Sciatic nerve (tissue), 2 donors: ENCODE data around the gene ANKRD37. TPM values are rescaled to one million over a fixed set of nuclear protein-coding genes. Genes with fewer than 3 reads are reported as not detected.
"Not testable (repeated sequence)": the region's sequence is repeated elsewhere in the genome, so short reads cannot be mapped to it uniquely, and the experiment has no call there.

Experiments used
- ATAC-seq: fragments of 200-7000 bp; cut with Tn5 transposase; one replicate; pipeline ENCODE4 v1.9.1; 2020; ENCODE audit warnings: mild to moderate bottlenecking, moderate library complexity
- DNase-seq: peaks from one replicate; pipeline ENCODE4 v3.0.0-alpha.2; 2020; ENCODE audit warnings: low spot score
- intact Hi-C: fragments of 100-400 bp; cut with DNase I; formaldehyde crosslinking; loops from one replicate; pipeline ENCODE4 v1.14.2; 2022
- total RNA-seq: library from RNA; stranded (reverse); fragmentation: NEBNext Ultra II Directional; extraction: Animal tissue kit (Norgen Biotek cat#: 25700); gene quantifications from one replicate; pipeline ENCODE4 v1.2.1, GENCODE V29; 2021
- donor health status: DM: no; HTN: no; CAD: no.
- donor health status: DM: no; HTN: no; CAD: no.

Gene ANKRD37, protein sequence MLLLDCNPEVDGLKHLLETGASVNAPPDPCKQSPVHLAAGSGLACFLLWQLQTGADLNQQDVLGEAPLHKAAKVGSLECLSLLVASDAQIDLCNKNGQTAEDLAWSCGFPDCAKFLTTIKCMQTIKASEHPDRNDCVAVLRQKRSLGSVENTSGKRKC
- 25.1 TPM for total RNA-seq

DNA sequence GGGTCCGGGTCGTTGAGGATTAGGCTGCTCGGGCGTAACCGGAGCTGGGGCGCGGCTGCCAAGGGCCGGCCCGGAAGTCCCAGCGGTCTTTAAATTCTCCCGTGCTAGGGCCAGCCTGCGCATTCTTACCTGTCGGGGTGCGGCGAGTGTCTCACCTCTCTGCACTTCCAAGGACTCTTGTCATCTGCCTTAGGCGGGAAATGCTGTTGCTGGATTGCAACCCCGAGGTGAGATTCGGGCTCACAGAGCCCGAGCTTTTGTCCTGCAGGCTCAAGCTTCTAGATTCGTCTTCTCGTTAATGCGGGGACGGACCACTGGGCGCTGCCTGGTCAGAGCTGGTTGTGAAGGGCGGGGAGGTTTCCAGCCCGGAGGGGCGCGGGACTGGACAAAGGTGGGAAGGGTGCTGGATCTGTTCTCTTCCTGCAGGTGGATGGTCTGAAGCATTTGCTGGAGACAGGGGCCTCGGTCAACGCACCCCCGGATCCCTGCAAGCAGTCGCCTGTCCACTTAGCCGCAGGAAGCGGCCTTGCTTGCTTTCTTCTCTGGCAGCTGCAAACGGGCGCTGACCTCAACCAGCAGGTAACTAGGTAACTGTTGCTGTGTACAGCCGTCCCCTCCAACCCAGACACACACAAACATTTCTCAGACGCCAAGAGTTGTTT lies at the start of gene ANKRD37:
Gene ANKRD37 (plus strand): TSS at position 118 of the 662 bp plus-strand sequence. CDS start 83 bp downstream, at position 201.
- peak; percentile 12 for ATAC-seq
- DNase-seq: no peak
- intact Hi-C loops: no loop called here

DNA sequence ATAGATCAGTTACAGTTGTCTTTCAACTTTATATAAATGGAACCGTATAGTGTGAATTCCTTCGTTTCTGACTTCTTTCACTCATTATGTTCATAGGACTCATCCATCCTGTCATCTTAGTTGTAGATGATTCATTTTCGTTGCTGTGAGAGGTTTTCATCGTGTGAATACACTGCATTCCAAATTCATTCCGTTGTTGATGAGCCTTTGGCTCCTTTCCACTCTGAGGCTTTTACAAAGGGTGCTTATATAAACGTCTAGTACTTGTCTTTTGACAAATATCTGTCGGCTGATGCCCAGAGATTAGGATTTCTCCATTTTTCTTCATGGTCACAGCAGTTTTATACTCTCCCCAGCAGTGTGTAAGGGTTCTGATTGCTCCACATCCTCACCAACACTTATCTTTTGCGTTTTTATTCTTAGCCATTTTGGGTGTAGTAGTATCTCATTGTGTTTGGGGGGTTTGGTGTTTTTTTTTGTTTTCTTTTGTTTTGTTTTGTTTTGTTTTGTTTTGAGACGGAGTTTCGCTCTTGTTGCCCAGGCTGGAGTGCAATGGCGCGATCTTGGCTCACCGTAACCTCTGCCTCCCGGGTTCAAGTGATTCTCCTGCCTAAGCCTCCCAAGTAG lies 49.6 kb upstream of the ANKRD37 start:
- no peak for DNase-seq
- intact Hi-C loops: no loop called here
- ATAC-seq: no peak

DNA sequence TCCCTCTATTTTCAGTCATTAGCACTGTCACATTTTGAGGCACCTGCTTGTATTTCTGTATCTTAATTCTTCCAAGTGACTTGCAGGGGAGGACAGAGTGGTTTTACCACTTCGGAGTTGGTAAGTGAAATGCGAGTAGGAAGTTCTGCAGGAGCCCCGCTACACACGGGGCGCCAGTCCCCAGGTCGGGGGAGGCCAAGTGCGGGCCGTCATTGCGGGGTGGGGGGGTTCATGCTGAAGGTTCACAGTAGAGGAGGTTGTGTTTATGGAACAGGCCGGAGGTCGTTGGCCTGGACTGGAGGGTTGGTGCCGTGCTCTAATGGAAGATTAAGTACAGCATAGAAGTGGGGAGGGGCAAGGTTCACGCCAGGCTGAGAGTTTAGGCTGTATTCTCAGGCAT lies 45.0 kb upstream of the ANKRD37 start:
- ATAC-seq (no peak), DNase-seq (no peak)
- intact Hi-C loops: no loop called here

DNA sequence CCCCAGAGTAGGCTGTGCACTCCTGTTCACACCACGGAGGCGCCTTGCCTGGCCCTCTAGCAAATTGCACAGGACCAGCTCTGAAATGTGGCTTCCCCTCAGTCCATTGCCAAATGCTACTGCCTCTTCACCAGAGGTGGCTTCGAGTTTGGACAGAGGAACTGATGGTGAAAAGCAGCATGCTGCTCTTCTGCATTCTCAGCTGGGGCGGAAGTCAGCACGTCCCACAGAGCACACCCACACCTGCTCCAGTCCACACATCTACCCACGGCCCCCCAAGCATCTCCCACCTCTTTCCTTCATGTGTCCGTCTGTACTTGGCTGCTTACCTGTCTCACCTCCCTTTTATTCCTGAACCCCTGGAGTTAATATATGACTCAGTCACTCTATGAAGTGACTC lies 44.4 kb upstream of the ANKRD37 start:
- no peak for DNase-seq
- no peak for ATAC-seq
- intact Hi-C loops: no loop called here

DNA sequence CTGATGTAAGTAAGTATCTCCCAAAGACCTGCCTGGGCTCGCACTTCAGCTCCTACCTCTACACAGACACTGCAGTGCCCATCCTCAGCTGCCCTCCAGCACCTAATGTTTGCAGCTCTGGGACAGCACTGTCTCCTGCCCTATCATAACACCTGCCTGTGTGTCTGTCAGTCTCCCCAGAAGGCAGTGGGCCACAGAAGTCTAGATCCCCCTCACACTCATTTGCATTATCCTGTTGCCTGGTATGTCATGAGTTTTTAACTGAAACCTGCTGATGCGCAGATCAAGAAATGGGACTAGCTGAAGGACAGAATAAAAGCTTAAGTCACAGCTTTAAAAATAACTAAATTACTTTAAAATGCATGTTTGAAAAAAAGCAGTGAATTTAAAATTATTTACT lies 43.9 kb upstream of the ANKRD37 start:
- no peak for ATAC-seq
- no peak for DNase-seq
- intact Hi-C loops: no loop called here

DNA sequence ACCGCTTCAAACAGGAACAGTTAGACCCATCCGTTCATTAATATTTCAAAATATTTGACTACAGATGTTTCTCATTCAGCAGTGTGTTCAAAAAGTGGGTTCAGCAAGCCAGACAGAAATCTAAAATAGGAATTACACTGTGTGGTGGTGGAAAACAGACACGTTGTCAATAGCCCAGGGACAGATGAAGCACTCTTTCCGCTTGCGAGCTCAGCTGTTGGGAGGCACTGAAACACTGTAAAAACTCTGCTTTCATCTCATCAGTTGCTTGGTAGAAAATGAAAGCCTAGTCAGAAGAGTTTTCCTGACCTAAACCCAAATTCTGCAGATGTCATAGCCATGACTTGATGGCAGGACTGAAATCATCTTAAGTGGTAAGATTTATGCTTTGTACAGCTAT lies 39.4 kb upstream of the ANKRD37 start:
- intact Hi-C loops: no loop called here
- DNase-seq (no peak), ATAC-seq (peak; percentile 87)

DNA sequence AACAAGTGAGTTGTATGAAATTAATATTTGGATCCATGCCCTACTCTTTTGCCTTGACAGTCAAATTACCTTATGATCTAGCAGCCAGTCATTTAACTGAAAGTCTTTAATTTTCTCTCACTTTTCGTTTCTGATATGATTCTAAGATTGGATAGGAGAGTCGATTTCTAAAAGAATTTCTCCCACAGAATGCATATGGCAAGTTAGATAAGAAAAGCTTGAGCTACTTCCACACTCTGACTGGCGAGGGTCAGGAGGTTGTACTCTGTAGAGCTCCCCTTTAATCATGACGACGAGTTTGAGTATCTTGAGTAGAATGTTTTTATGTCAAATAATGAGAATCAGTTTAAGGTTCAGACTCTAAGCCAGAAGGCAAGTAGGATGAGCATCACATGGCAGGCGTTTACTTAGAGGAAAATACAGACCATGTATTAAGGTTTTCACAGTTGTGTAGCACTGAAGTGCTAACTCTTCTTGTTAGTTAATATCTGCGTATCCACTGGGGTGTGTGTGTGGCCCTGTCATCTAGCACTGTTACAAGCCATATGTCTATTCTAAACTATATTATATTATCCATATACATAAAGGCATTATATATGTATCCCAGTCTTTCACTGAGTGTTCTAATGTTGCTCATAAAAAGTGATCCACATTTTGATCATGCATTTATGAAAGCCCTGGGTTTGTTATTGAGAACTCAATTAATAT lies 38.8 kb upstream of the ANKRD37 start:
- ATAC-seq: no peak
- intact Hi-C loops: no loop called here
- no peak for DNase-seq

DNA sequence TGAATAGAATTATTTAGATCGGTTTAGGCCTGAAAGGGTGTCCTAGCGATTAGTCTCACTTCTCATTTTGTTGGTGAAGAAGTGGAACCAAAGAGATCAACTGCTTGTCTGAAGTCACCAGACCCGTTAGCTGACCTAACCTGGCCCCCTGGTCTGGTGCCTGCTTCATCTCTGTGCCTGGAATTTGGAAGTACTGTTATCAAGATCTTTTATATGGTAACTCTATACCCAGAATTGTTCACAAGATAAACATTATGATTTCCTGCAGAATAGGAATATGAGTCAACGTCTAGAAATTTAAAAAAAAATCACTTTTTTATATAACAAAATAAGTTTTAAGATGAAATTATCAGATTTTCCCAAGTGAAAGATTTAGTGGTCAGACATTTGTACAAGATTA lies 38.1 kb upstream of the ANKRD37 start:
- DNase-seq (no peak), ATAC-seq (no peak)
- intact Hi-C loops: no loop called here

DNA sequence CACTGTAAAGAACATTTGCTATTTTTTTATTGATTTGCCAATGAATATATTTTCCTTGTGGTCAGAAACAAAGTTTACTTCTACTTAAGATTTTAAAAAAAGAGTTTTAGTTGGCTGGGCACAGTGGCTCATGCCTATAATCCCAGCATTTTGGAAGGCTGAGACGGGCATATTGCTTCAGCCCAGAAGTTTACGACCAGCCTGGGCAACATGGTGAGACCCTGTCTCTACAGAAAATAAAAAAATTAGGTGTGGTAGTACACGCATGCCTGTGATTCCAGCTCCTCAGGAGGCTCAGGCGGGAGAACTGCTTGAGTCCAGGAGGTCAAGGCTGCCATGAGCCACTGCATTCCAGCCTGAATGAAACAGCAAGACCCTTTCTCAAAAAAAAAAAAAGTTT lies 37.7 kb upstream of the ANKRD37 start:
- ATAC-seq: no peak
- intact Hi-C loops: no loop called here
- no peak for DNase-seq

DNA sequence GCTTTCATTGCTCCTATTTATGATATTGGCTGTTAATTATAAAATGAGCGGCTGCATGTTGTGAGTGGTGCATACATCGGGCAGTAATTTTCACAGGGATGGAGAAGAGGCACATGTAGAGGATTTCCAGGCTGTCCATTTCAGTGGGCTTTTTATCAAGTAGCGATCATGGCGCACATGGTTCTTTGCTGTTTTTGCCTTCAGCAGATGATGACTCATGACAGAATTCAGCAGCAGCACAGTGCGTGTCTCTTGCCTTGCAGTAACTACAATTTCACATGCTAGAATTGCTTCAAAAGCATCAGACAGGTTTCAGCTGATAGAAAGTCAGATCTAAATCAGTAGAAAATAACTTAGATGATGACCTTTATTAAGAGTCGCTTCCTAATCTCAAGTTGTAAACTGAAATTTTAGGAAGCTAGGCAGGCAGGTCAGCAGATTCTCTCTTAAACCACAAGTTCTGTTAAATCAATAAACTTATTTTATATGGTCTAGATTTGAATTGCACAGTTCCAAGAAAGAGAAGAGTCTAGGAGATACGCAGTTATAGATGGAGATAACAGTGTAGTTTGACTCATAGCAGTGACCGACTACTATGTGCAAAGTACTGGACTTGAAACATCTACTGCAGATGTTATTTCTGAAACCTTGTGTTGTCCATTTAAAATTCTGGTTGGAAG lies 36.7 kb upstream of the ANKRD37 start:
- ATAC-seq: no peak
- intact Hi-C loops: no loop called here
- no peak for DNase-seq

DNA sequence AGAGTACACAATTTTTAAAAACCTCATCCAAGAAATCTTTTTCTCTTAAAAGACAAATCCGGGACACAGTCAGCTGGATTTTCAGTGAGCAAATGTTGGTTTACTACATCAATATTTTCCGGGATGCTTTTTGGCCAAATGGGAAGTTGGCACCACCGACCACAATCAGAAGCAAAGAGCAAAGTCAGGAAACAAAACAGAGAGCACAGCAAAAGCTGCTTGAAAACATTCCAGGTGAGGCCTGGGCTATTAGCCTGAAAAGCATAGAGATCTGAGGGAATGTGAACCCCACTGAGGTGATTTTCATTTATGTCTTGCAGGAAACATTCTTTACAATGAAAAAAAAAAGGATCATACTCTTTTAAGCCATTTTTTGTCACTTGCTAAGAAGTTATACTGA lies 34.8 kb upstream of the ANKRD37 start:
- no peak for ATAC-seq
- DNase-seq: no peak
- intact Hi-C loops: no loop called here

DNA sequence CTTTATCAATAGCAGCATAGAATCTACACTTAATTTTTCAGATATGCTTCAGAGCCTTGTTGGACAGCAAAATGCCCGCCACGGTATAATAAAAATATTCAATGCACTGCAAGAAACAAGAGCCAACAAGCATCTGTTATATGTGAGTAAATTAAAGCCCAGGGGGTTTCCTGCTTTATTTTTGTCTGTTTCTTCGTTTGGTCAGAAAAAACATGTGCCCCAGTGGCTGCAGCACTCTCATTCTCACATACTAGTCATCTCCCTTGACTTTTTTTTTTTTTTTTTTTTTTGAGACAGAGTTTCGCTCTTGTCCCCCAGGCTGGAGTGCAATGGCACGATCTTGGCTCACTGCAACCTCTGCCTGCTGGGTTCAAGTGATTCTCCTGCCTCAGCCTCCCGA lies 34.1 kb upstream of the ANKRD37 start:
- DNase-seq, intact Hi-C loops, ATAC-seq: not testable (repeated sequence)

DNA sequence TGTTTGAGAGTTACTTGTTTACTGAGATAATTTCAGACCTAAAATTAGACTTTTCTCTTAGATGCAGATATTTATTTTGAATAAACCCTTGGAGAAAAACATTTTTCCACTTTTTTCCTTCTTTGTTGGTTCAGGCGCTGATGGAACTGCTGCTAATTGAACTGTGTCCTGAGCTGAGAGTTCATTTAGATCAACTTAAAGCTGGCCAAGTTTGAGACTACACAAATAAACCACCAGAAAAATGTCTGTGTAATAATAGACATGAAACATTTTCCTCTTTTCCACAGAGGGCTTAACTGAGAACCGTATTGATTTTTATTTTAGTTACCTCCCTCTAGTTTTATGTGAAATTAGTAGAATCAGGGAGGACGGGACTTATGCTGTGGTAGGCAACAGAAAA lies 33.4 kb upstream of the ANKRD37 start:
- intact Hi-C loops: no loop called here
- ATAC-seq: no peak
- DNase-seq: no peak

DNA sequence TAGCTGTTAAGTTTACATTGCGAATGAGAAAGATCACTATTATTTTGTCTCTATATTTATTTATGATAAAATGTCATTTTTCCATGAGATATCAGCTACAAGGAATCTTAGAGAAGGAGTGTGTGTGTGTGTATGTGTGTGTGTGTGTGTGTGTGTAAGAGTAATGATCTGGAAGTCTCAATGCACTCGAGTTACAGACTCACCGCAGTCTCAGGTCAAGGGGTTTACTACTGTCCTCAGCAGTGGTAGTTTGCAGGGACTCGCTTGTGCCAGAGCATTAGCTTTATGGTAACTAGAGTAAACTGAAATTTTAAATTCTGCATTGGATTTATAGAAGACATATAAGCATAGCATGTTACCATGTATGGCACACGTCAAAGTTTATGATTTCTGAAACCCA lies 31.8 kb upstream of the ANKRD37 start:
- intact Hi-C loops: no loop called here
- ATAC-seq: no peak
- DNase-seq: no peak

DNA sequence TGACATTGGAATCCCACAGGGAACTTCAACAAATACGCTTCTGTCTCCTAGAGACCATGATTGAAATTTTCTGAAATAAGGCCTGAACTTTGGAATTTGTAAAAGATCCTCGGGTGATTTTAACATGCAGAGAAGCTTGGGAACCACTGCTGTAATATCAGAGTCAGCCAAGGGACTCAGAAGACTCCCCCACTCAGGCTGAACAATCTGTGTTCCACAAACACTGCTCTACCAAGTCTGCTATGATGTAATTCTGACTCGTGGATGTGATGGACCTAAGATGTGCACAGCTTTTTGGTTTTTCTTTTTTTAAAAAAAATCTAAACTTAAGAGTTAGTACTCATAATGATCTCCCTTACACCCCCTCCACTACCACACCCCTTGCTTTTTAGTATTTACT lies 26.9 kb upstream of the ANKRD37 start:
- ATAC-seq (no peak), DNase-seq (no peak)
- intact Hi-C loops: no loop called here

DNA sequence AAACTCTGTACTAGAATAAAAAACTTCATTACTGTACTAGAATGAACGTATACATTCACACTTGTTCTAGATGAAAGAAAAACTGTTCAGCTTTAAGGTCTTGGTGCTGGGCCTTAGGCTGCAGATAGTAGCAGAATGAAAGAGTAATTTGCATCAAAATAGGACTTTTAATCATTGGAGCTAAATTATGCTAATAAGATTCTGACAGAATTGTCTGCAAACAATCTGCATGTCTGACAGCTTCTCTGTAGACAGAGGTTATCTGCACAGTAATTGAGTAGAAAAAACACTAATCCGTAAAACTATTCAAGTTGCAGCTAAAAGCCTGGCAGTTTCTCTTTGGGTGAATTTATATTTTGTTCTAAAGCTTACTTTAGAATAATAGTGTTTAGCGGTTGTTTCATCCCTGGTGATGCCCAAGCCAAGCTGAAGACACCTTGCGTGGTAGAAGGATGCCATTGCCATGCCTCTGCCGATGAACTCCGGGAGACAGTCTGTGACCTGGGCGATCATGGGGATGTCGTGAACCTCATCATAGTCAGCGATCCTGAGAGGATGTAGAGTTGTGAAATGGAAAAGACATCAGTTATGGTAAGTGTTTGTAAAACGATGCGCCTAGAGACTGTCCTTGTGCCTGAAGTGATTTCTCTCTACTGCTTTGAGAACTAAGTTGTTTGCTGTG lies 26.2 kb upstream of the ANKRD37 start:
- ATAC-seq (no peak), DNase-seq (no peak)
- intact Hi-C loops: no loop called here

DNA sequence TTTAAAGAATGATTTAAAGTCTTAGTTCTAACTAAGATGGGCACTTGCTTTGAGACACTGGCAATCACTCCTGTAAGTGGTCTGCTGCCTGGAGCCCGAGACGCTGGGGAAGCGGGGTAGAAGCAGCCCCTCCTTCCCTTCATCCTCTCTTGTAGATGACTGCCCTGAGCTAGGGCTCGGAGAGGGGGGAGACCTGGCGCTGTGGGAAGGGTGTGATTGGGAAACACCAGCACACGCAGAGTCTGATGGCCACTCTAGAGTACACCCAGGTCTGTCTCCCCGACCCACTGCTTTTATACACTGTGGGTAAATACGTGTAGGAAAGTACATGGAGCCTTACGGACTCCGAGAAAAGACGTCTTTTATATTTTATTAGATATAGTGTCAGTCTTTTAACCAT lies 24.9 kb upstream of the ANKRD37 start:
- DNase-seq (no peak), ATAC-seq (no peak)
- intact Hi-C loops: no loop called here

DNA sequence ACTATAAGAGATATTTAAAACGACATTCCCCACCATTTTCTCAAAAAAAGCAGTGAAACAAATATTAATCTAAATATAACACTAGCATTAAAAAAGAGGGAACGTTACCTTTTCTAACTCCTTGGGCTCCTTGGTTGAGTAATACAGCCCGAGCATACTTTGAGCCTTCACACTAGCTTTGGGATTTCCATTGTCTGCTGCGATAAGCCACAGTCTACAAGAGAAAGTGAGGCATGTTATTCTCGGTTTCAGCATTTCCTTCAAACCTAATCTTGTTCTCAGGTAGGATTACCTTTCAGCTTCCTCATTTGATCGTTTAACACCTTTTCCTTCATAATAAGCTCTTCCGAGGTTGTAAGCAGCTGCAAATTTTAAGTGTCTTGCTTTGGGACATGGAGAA lies 22.6 kb upstream of the ANKRD37 start:
- ATAC-seq: no peak
- no peak for DNase-seq
- intact Hi-C loops: no loop called here

DNA sequence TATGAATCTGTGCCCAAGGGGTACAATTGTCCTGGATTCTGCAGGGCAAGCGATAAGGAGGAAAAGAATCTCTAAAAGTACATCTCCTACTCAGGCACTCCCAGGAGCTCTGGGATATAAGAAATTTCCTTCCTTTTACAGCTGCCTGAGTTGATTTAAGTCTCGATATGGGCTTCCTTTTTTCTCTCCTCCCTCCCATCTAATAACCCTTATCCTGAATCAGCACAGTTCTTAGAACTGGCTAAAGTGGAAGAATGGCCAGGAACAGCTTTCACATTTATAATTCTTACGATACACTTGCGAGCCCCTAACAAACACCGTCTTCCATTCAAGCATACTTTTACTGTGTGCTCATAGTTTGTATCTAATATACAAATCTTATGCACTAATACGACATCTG lies 22.1 kb upstream of the ANKRD37 start:
- intact Hi-C loops: no loop called here
- ATAC-seq (no peak), DNase-seq (no peak)
